ENCODE data around the gene SEL1L3. TPM values are rescaled to one million over a fixed set of nuclear protein-coding genes. Genes with fewer than 3 reads are reported as not detected.

The SEL1L3 gene
- total RNA-seq, 1 donor: 54.3 TPM

- Histone ChIP-seq H3K4me3 (ENCODE audit: low read length) (no peak overlapping the region), H3K27me3 (ENCODE audit: insufficient read depth, low read length) (no peaks in the 10 kb centered on the region), H3K4me1 (ENCODE audit: insufficient read depth, low read length) (peaks cover 7% of the 10 kb centered on the region), H3K9me3 (ENCODE audit: low read depth, low read length) (no peaks in the 10 kb centered on the region)
Observed at GRCh38 chr4:25888781-25889180, 26.0 kb upstream of the SEL1L3 start.

GRCh38 chr4:25884031-25884782, 21.4 kb upstream of the SEL1L3 start:
- H3K9me3 ChIP-seq (ENCODE audit: low read depth, low read length): no peaks in the 10 kb centered on the region
- H3K4me3 ChIP-seq (ENCODE audit: low read length): no peak overlapping the region
- H3K27me3 ChIP-seq (ENCODE audit: insufficient read depth, low read length): no peaks in the 10 kb centered on the region
- peaks cover 7% of the 10 kb centered on the region for H3K4me1 ChIP-seq (ENCODE audit: insufficient read depth, low read length)

- no peaks in the 10 kb centered on the region for H3K27me3 ChIP-seq (ENCODE audit: insufficient read depth, low read length)
- H3K4me3 ChIP-seq (ENCODE audit: low read length): no peak overlapping the region
- no peaks in the 10 kb centered on the region for H3K9me3 ChIP-seq (ENCODE audit: low read depth, low read length)
- peaks cover 10% of the 10 kb centered on the region for H3K4me1 ChIP-seq (ENCODE audit: insufficient read depth, low read length)
Observed at GRCh38 chr4:25883565-25883964, 20.8 kb upstream of the SEL1L3 start.

GRCh38 chr4:25882226-25882625, 19.4 kb upstream of the SEL1L3 start:
- Histone ChIP-seq H3K9me3 (ENCODE audit: low read depth, low read length) (no peaks in the 10 kb centered on the region), H3K4me1 (ENCODE audit: insufficient read depth, low read length) (peaks cover 15% of the 10 kb centered on the region)

DNA sequence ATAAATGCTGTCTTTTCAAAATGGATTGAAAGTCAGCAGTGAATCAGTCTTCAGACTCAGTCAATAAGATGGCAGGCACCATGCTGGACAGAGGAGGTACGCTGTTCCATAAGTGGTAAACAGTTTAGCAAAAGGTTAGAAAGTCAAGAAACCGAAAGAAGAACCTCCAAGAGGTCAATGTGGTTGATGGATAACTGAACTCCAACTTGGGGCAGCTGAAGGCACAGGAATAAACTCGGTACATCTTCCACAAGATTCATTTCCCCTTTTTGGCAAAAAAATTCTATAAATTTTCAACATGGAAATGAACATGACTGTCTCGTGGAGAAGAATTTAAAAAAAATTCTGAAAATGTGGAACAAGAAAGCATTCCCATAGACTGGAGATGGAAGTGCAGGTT, 18.4 kb upstream of the SEL1L3 start:
- no peaks in the 10 kb centered on the region for H3K27me3 ChIP-seq (ENCODE audit: insufficient read depth, low read length)
- H3K4me1 ChIP-seq (ENCODE audit: insufficient read depth, low read length): peaks cover 15% of the 10 kb centered on the region
- no peak overlapping the region for H3K4me3 ChIP-seq (ENCODE audit: low read length)
- no peaks in the 10 kb centered on the region for H3K9me3 ChIP-seq (ENCODE audit: low read depth, low read length)

More at GRCh38 chr4:25882226-25882625, 19.4 kb upstream of the SEL1L3 start:
- Histone ChIP-seq H3K27me3 (ENCODE audit: insufficient read depth, low read length) (no peaks in the 10 kb centered on the region), H3K4me3 (ENCODE audit: low read length) (no peak overlapping the region)

- Histone ChIP-seq H3K27me3 (ENCODE audit: insufficient read depth, low read length) (no peaks in the 10 kb centered on the region), H3K9me3 (ENCODE audit: low read depth, low read length) (no peaks in the 10 kb centered on the region), H3K4me3 (ENCODE audit: low read length) (no peak overlapping the region), H3K4me1 (ENCODE audit: insufficient read depth, low read length) (peaks cover 22% of the 10 kb centered on the region)
Observed at GRCh38 chr4:25879991-25880651, 17.3 kb upstream of the SEL1L3 start.

DNA sequence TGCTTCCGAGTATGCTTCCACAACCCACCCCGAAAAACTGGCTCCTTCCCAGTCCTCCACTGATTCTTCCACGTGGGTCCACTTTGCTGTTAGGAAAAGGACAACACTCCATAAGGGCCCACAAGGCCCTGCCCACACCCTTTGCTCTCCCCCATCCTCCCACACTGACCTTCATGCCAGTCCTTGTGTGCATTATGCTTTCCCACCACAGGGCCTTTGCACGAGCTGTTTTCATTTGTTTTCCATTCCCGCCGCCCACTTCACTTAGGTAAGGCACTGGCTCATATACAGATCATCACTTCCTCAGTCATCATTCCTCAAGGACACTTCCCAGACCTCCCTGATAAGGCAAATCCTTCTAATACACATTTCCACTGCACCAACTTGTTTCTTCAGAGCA, 16.8 kb upstream of the SEL1L3 start:
- no peak overlapping the region for H3K4me3 ChIP-seq (ENCODE audit: low read length)
- peaks cover 22% of the 10 kb centered on the region for H3K4me1 ChIP-seq (ENCODE audit: insufficient read depth, low read length)
- H3K9me3 ChIP-seq (ENCODE audit: low read depth, low read length): no peaks in the 10 kb centered on the region
- H3K27me3 ChIP-seq (ENCODE audit: insufficient read depth, low read length): no peaks in the 10 kb centered on the region

DNA sequence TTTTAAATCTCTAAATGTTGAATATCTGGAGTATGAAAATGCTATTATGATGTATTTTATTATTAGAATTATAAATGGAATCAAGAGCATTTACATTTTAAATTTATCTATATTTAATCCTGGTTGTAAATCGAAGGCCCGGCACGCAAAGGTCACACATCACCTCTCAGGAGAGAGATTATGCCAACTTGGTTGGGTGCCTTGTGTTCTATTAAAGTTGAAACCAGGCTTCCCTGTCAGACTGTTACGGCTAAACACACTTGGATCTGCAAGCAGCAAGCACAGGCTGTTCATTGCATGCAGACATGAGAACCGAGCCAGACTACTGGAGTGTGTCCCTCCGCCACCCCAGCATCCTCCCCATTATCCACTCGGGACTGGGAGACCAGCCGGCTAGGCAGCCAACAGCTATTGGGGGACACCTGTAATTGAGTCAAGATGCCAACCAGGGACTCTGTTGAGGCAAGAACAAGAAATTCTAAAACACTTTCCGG, 16.4 kb upstream of the SEL1L3 start:
- H3K4me1 ChIP-seq (ENCODE audit: insufficient read depth, low read length): peaks cover 19% of the 10 kb centered on the region
- H3K9me3 ChIP-seq (ENCODE audit: low read depth, low read length): no peaks in the 10 kb centered on the region
- no peaks in the 10 kb centered on the region for H3K27me3 ChIP-seq (ENCODE audit: insufficient read depth, low read length)
- H3K4me3 ChIP-seq (ENCODE audit: low read length): no peak overlapping the region

- Histone ChIP-seq H3K9me3 (ENCODE audit: low read depth, low read length) (no peaks in the 10 kb centered on the region), H3K4me3 (ENCODE audit: low read length) (no peak overlapping the region), H3K4me1 (ENCODE audit: insufficient read depth, low read length) (peaks cover 21% of the 10 kb centered on the region), H3K27me3 (ENCODE audit: insufficient read depth, low read length) (no peaks in the 10 kb centered on the region)
Observed at GRCh38 chr4:25878676-25879075, 15.9 kb upstream of the SEL1L3 start.

- H3K4me1 ChIP-seq (ENCODE audit: insufficient read depth, low read length): peaks cover 26% of the 10 kb centered on the region
- no peaks in the 10 kb centered on the region for H3K27me3 ChIP-seq (ENCODE audit: insufficient read depth, low read length)
- no peak overlapping the region for H3K4me3 ChIP-seq (ENCODE audit: low read length)
- no peaks in the 10 kb centered on the region for H3K9me3 ChIP-seq (ENCODE audit: low read depth, low read length)
Observed at GRCh38 chr4:25875281-25875745, 12.5 kb upstream of the SEL1L3 start.

DNA sequence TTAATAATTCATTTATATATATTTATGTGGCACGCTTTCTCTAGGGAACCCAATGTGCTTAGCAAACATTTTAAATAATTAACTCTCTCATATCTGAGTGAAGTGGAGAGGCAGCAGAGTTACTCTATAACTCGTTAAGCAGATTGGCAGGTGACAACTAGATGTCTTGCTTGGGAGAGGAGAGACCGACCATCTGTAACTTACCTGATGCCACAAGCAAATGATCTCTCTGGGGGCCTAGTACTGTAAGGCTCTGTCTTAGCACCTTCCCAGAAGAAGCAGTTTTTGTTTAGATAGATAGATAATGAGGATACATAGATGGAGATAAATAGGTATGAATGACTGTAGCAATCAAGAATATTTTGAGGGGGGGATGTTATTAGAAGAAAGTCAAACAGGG, 11.9 kb upstream of the SEL1L3 start:
- Histone ChIP-seq H3K9me3 (ENCODE audit: low read depth, low read length) (no peaks in the 10 kb centered on the region), H3K4me1 (ENCODE audit: insufficient read depth, low read length) (peaks cover 26% of the 10 kb centered on the region), H3K27me3 (ENCODE audit: insufficient read depth, low read length) (no peaks in the 10 kb centered on the region), H3K4me3 (ENCODE audit: low read length) (no peak overlapping the region)

- Histone ChIP-seq H3K27me3 (ENCODE audit: insufficient read depth, low read length) (no peaks in the 10 kb centered on the region), H3K4me3 (ENCODE audit: low read length) (no peak overlapping the region), H3K9me3 (ENCODE audit: low read depth, low read length) (no peaks in the 10 kb centered on the region), H3K4me1 (ENCODE audit: insufficient read depth, low read length) (peaks cover 24% of the 10 kb centered on the region)
Observed at GRCh38 chr4:25873632-25874129, 10.9 kb upstream of the SEL1L3 start.

DNA sequence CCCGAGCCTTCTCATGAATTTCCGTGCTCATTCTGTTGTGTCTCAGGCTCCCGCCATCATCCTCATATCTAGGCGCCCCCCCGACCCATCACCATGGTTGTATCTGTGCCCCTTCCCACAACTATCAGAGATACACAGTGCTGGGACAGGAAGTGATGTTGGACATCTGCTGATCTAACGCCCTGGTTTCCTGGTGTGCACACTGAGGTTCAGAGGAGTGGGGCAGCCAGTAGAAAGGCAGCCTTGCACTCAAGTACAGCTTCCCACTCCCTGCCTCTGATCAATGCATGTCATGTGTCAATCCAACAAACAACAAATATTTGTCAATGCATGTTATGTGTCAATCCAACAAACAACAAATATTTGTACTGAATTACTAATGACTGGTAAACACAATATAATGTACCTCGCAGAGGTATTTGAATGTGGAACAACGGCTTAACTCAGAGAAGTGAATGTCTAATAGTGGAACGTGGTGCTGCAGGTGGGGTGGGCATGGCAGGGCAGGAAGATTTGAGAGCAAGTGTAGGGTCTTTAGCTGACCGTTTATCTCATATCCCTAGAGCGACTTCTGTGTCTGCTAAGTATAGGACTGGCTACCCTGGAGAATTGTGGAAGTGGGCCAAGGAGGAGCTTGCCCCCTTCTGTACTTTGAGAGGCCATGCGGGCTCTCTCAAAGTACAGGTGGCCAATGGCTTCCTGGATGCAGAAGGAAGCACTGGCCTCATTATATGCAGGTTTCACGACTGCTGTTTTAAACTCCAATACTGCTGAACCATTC, 10.3 kb upstream of the SEL1L3 start:
- Histone ChIP-seq H3K9me3 (ENCODE audit: low read depth, low read length) (no peaks in the 10 kb centered on the region), H3K4me1 (ENCODE audit: insufficient read depth, low read length) (peaks cover 18% of the 10 kb centered on the region), H3K4me3 (ENCODE audit: low read length) (no peak overlapping the region), H3K27me3 (ENCODE audit: insufficient read depth, low read length) (no peaks in the 10 kb centered on the region)

DNA sequence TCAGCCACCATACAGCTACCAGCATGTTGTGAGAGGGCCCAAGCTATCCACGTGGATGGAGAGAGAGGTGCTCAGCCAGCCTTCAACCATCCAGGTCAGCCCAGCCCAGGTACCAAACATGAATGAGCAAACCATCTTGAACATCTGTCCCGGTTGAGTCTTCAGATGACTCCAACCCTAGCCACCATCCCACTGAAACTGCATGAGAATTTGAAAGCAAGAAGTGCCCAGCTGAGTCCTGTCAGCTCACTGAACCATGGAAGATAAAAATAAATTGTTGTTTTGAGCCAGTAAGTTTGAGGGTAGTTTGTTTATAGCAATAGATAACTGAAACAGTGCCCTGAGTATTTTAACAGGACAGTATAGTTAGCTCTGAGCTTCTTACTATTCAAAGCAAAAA, 7.3 kb upstream of the SEL1L3 start:
- H3K9me3 ChIP-seq (ENCODE audit: low read depth, low read length): no peaks in the 10 kb centered on the region
- H3K4me1 ChIP-seq (ENCODE audit: insufficient read depth, low read length): peaks cover 15% of the 10 kb centered on the region
- no peak overlapping the region for H3K4me3 ChIP-seq (ENCODE audit: low read length)
- H3K27me3 ChIP-seq (ENCODE audit: insufficient read depth, low read length): no peaks in the 10 kb centered on the region

GRCh38 chr4:25867781-25868294, 5.0 kb upstream of the SEL1L3 start:
- Histone ChIP-seq H3K9me3 (ENCODE audit: low read depth, low read length) (no peaks in the 10 kb centered on the region), H3K4me3 (ENCODE audit: low read length) (no peak overlapping the region), H3K4me1 (ENCODE audit: insufficient read depth, low read length) (peaks cover 12% of the 10 kb centered on the region), H3K27me3 (ENCODE audit: insufficient read depth, low read length) (no peaks in the 10 kb centered on the region)

Data from mononuclear cell (primary cell).